ENCODE results near the gene RHOD. TPM values are rescaled to one million over a fixed set of nuclear protein-coding genes. Genes with fewer than 3 reads are reported as not detected.

Gene RHOD
- total RNA-seq, 1 experiment from 2014 or later, result 24.7 TPM

DNA sequence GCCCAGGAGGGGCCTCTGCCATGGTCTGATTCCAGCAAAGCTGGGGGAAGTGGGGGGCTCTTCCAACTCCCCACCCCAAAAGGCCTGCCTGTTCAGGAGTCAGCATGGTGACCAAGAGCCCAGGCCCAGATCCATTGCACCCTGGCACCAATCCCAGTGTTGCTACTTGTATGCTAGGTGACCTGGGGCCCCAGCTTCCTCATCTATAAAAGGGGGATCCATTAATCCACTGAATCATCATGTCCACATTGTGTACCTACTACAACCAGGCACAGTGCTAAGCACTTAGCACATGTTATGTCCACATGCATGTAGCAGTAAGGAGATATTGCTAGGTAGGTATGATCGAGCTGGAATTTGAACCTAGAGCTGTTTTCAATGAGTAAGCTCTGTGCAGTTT lies 31.7 kb upstream of the RHOD start:
- Mint-ChIP-seq H3K36me3 (ENCODE audit: insufficient read depth, unreplicated experiment) (peaks cover 15% of the 10 kb centered on the region), H3K9me3 (ENCODE audit: low read depth, unreplicated experiment) (no peaks in the 10 kb centered on the region), H3K4me3 (ENCODE audit: low read depth, unreplicated experiment) (no peak overlapping the region), H3K27me3 (ENCODE audit: unreplicated experiment) (peaks cover 13% of the 10 kb centered on the region), H3K4me1 (ENCODE audit: low read depth, unreplicated experiment) (peaks cover 37% of the 10 kb centered on the region), H3K27ac (ENCODE audit: unreplicated experiment) (no peak overlapping the region)
- CTCF ChIA-PET, result interaction anchor here (1.0 to 1.2 kb wide), 2 partner anchors 27 to 33 kb away, joined by 3 to 7 read pairs; no protein-coding TSS in a partner anchor
- BruUV-seq (replicated peaks), result no TSS peak
- TF ChIP-seq CTCF (IDR thresholded peaks at IDR 0.05; ENCODE audit: unreplicated experiment), result no peak
- intact Hi-C loops (cut with micrococcal nuclease; ENCODE audit: unreplicated experiment), result no loop called here
- DNase-seq, result no peak

GRCh38 chr11:67025750-67026149 lies 30.9 kb upstream of the RHOD start:
- peaks cover 13% of the 10 kb centered on the region for H3K27me3 Mint-ChIP-seq (ENCODE audit: unreplicated experiment)
- no TSS peak for BruUV-seq (replicated peaks)
- no peak overlapping the region for H3K27ac Mint-ChIP-seq (ENCODE audit: unreplicated experiment)
- peaks cover 37% of the 10 kb centered on the region for H3K4me1 Mint-ChIP-seq (ENCODE audit: low read depth, unreplicated experiment)
- peaks cover 15% of the 10 kb centered on the region for H3K36me3 Mint-ChIP-seq (ENCODE audit: insufficient read depth, unreplicated experiment)
- no peak overlapping the region for H3K4me3 Mint-ChIP-seq (ENCODE audit: low read depth, unreplicated experiment)
- CTCF ChIA-PET, result interaction anchor here (1.0 to 1.2 kb wide), 2 partner anchors 26 to 34 kb away, joined by 3 to 7 read pairs; no protein-coding TSS in a partner anchor
- intact Hi-C loops (cut with micrococcal nuclease; ENCODE audit: unreplicated experiment), result no loop called here
- TF ChIP-seq CTCF (IDR thresholded peaks at IDR 0.05; ENCODE audit: unreplicated experiment), result no peak
- H3K9me3 Mint-ChIP-seq (ENCODE audit: low read depth, unreplicated experiment), result no peaks in the 10 kb centered on the region
- DNase-seq, result no peak

DNA sequence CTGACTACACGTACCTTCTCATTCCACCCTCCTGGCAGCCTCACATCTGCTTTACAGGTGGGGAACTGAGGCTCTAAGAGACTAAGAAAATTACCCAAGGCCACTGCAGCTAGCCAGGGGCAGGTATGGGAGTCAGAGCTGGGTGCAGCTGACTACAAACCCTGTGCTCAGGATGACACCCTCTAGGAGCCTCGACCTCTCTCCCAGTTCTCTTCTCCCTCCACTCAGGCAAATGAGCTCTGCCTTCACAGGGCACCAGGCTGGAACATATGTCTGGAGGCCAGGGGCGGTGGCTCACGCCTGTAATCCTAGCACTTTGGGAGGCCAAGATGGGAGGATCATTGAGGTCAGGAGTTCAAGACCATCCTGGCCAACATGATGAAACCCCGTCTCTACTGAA lies 29.7 kb upstream of the RHOD start:
- peaks cover 44% of the 10 kb centered on the region for H3K4me1 Mint-ChIP-seq (ENCODE audit: low read depth, unreplicated experiment)
- H3K9me3 Mint-ChIP-seq (ENCODE audit: low read depth, unreplicated experiment), result no peaks in the 10 kb centered on the region
- no peak overlapping the region for H3K4me3 Mint-ChIP-seq (ENCODE audit: low read depth, unreplicated experiment)
- no peak overlapping the region for H3K27ac Mint-ChIP-seq (ENCODE audit: unreplicated experiment)
- peaks cover 13% of the 10 kb centered on the region for H3K27me3 Mint-ChIP-seq (ENCODE audit: unreplicated experiment)
- BruUV-seq (replicated peaks), result no TSS peak
- DNase-seq, result no peak
- intact Hi-C loops (cut with micrococcal nuclease; ENCODE audit: unreplicated experiment), result no loop called here
- H3K36me3 Mint-ChIP-seq (ENCODE audit: insufficient read depth, unreplicated experiment), result peaks cover 15% of the 10 kb centered on the region
- TF ChIP-seq CTCF (IDR thresholded peaks at IDR 0.05; ENCODE audit: unreplicated experiment), result no peak
- CTCF ChIA-PET, result interaction anchor here (0.6 to 2.0 kb wide), 5 partner anchors 11 to 986 kb away, joined by 3 to 5 read pairs (median 3); no protein-coding TSS in a partner anchor

- CTCF ChIA-PET, result interaction anchor here (0.6 to 2.0 kb wide), 7 partner anchors 11 to 985 kb away, joined by 3 to 5 read pairs (median 3); no protein-coding TSS in a partner anchor
- no TSS peak for BruUV-seq (replicated peaks)
- Mint-ChIP-seq H3K27me3 (ENCODE audit: unreplicated experiment) (peaks cover 13% of the 10 kb centered on the region), H3K9me3 (ENCODE audit: low read depth, unreplicated experiment) (no peaks in the 10 kb centered on the region), H3K4me1 (ENCODE audit: low read depth, unreplicated experiment) (peaks cover 44% of the 10 kb centered on the region), H3K27ac (ENCODE audit: unreplicated experiment) (no peak overlapping the region), H3K36me3 (ENCODE audit: insufficient read depth, unreplicated experiment) (peaks cover 11% of the 10 kb centered on the region), H3K4me3 (ENCODE audit: low read depth, unreplicated experiment) (no peak overlapping the region)
- DNase-seq, result peak; percentile 40
- TF ChIP-seq CTCF (IDR thresholded peaks at IDR 0.05; ENCODE audit: unreplicated experiment), result no peak
- intact Hi-C loops (cut with micrococcal nuclease; ENCODE audit: unreplicated experiment), result no loop called here
Observed at GRCh38 chr11:67027483-67027930, 29.1 kb upstream of the RHOD start.

Data from Calu3 (cell line).